DND-41 (cell line): ENCODE results near the gene TRPT1.

Source experiments
- EZH2 ChIP-seq: IDR thresholded peaks from 3 replicates; pipeline ENCODE4 v1.6.1; 2012; ENCODE audit warnings: borderline replicate concordance, low read depth, mild to moderate bottlenecking, moderate library complexity, low read length, inconsistent platforms; ENCODE audit not compliant: severe bottlenecking
- TF ChIP-seq, protein P1 (sequence below): IDR thresholded peaks from 2 replicates; pipeline ENCODE4 v1.5.1; 2012; ENCODE audit warnings: borderline replicate concordance, low read length, moderate library complexity, mild to moderate bottlenecking; ENCODE audit not compliant: poor library complexity, severe bottlenecking; ENCODE audit errors: extremely low read depth

DNA sequence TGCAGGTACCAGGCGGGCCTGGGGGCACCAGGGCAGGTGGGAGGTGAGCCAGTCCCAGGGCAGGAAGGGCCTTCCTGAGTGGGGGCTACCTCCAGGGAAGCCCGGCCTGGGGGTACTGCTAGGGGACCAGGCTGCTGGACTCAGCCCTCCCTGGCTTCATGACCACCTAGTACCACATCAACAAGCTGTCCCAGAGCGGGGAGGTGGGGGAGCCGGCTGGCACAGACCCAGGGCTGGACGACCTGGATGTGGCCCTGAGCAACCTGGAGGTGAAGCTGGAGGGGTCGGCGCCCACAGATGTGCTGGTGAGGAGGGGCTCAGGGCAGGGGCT, 6.7 kb downstream of the TRPT1 start:
- TF ChIP-seq, protein P1, sequence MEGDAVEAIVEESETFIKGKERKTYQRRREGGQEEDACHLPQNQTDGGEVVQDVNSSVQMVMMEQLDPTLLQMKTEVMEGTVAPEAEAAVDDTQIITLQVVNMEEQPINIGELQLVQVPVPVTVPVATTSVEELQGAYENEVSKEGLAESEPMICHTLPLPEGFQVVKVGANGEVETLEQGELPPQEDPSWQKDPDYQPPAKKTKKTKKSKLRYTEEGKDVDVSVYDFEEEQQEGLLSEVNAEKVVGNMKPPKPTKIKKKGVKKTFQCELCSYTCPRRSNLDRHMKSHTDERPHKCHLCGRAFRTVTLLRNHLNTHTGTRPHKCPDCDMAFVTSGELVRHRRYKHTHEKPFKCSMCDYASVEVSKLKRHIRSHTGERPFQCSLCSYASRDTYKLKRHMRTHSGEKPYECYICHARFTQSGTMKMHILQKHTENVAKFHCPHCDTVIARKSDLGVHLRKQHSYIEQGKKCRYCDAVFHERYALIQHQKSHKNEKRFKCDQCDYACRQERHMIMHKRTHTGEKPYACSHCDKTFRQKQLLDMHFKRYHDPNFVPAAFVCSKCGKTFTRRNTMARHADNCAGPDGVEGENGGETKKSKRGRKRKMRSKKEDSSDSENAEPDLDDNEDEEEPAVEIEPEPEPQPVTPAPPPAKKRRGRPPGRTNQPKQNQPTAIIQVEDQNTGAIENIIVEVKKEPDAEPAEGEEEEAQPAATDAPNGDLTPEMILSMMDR, result no peak
- no peak for TF ChIP-seq EZH2
